GM08714 (cell line): ENCODE data around the gene ANKS1B.

ENCODE experiments used
- H3K4me3 ChIP-seq: fragments of 200-500 bp; sonication (Bioruptor generic); 2 replicates; pipeline ENCODE4 v1.5.1; 2014; ENCODE audit warnings: mild to moderate bottlenecking, low read length, inconsistent platforms
- ZNF274 ChIP-seq: IDR thresholded peaks from 2 replicates; pipeline ENCODE4 v1.6.1; 2012; ENCODE audit warnings: mild to moderate bottlenecking, low read depth, low read length

Gene ANKS1B

DNA sequence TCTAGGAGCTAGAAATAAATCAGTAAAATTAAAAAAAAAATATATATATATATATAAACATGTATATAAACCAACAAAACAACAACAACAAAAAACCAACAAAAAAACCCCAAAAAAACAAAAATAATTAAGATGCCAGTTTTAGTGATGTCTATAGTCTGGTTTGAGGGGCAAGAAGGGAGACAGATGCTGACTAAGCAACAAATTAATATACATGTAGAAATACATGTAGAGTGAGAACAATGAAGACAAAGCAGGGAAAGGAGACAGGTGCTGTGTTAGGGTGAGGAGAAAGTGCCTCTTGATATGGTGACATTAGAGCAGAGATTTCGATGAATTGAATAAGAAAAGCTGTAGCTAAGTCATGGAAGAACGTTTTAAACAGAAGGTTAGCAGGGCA is 861.8 kb downstream of the ANKS1B start:
- no peak overlapping the region for H3K4me3 ChIP-seq
- no peak for TF ChIP-seq ZNF274

DNA sequence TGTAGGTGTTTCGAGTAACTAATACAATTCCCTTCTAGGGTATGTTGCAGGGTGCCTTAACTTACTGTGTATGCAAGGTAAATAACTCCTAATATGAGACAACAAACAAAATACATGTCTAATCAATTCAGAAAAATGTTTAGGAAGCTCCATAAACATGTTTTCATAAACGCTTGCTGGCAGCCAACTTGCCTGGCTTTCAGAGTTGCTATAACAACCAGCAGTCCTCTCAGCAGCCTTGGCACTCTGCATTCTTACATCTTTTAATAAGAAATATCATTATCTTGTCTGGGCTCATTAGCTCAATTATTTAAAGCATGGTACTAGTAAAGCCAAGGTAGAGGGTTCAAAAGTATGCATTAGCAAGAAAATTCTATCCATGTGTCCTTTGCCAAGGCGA is 862.2 kb downstream of the ANKS1B start:
- no peak overlapping the region for H3K4me3 ChIP-seq
- TF ChIP-seq ZNF274, result no peak

DNA sequence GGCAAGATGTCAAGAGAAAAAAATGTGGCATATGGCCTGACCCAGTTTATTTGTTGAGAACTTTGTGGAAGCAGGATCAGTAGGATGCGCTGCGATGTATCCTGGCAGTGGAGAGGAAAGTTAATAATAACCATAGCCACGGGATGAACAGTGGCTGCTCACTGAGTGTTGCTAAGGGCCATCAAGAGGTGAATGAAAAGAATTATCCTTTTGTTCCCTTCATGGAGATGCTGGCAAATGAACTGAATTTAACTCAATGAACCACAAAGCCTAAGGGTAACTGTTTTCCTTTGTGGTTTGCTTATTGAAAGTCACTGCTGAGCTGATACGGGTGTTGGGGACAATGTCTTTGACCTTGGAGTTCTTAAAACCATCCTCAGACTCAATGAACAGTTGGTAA is 863.2 kb downstream of the ANKS1B start:
- no peak for TF ChIP-seq ZNF274
- no peak overlapping the region for H3K4me3 ChIP-seq

DNA sequence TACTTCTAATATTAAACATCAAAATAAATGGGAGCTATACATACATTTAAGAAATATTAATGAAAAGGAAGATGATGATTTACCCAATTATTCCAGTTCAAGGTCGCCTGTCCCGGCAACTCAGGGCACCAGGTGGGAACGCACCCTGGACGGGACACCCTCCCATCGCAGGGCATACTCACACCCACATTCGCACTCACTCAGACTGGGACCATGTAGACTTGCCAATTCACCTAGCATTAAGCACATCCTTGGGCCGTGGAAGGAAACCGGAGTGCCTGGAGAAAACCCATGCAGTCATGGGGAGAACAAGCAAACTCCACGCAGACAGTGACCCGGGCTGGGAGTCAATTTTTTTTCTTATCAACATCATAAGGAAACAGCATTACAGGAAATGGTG is 864.8 kb downstream of the ANKS1B start:
- H3K4me3 ChIP-seq, result no peak overlapping the region
- no peak for TF ChIP-seq ZNF274

DNA sequence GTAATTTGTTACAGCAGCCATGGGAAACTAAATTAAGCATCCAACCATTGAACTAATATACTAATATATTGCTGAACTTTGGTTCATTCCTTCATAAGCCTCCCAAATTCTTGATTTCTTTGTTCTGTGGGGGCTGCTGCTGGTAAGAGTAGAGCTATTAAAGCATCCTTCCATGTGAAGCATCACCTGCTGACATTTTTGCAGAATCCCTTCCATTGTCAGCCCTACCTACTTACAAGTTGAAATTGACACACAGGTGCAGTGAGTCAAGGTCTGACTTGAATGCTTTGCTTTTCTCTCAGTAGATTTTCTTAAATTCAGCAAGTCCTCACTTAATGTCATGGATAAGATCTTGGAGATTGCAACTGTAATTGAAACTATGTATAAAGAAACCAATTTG is 865.3 kb downstream of the ANKS1B start:
- no peak overlapping the region for H3K4me3 ChIP-seq
- no peak for TF ChIP-seq ZNF274

DNA sequence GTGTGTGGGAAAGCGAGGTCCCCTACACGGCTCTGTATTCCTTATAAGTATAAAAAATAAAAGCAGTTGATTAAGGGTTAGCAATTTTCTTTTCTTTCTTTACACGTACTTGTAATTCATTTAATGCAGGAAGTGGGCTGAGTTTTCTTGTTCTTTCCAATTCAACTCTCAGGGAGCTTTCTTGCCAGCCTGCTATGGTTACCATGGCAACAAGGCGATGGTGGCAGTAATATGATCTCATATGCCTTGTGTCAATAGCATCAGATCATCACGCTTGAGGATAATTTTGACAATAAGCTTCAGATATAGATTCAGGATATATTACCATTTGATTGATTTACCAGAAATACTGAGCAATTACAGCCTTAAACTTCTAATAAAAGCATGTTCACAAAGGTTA is 873.1 kb downstream of the ANKS1B start:
- no peak overlapping the region for H3K4me3 ChIP-seq
- TF ChIP-seq ZNF274, result no peak

DNA sequence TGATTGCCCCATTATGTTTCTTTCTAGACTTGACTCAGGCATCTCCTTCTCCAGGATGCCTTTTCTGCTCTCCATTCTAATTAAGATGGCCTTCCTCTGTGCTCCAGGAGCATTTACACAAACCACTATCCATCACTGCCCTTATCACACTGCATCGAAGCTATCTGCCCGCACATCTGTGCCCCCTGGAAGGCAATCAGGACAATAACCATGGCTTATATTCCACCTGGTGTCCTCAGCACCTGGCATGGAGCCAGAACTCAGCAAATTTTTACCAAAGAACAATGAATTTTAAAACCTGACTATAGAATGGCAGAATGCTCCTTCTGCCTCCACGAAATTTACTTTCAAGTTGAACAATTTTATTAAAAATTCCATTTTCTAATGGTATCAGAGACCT is 873.9 kb downstream of the ANKS1B start:
- TF ChIP-seq ZNF274, result no peak

DNA sequence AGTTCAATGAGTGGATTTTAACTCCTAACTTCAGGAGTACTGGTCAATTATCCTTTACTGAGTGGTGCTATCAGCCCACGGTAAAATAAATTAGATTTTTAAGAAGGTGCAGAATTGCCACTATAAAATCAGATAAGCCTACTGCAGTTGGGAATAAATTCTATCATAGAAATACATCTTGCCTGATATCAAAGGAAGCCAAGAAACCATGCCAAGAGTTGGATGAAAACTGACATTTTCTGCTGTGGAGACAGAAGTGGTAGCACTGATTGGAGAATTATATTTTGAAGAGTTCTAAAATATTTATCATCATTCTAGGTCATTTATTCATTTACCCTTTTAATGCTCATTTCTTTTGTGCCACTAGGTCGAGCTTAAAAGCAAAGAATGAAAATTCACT is 874.5 kb downstream of the ANKS1B start:
- H3K4me3 ChIP-seq, result no peak overlapping the region
- TF ChIP-seq ZNF274, result no peak

More for the DNA sequence above, 873.9 kb downstream of the ANKS1B start:
- no peak overlapping the region for H3K4me3 ChIP-seq

DNA sequence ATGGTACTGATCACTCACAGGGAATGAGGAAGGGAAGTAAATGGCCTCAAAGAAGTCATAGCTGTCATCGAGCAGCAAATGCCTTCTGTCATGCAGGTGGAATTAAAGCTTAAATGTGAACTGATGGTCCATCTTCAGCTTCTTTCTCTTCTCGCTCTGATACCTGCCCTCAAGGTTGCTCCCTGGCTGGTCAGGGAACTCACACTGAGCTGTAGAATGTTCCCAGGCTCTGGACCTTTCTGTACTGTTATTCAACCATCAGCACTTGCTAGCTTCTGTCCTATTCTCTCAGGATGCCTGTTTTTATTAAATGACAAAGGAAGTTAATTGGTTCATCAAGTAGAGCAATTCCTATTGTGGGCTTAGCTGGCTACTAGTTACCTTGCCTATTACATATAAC is 875.8 kb downstream of the ANKS1B start:
- TF ChIP-seq ZNF274, result no peak
- H3K4me3 ChIP-seq, result no peak overlapping the region

DNA sequence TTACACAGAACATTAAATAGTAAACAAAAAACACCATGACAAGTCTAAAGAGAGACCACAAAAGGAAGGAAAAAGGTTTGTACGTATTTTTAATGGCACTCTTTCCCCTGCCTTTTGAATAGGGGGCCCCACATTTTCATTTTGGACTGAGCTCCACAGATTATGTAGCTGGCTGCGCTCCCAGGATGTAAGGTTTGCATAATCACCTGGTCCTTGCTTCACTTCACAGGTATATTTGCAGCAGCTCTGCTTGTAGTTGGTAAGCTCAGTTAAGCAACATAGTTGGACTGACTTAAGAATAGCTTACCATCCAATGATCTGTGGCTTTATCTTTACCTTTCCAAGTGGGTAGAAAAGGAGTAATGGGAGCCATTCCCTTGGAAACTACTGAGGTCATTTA is 885.0 kb downstream of the ANKS1B start:
- no peak overlapping the region for H3K4me3 ChIP-seq
- TF ChIP-seq ZNF274, result no peak

DNA sequence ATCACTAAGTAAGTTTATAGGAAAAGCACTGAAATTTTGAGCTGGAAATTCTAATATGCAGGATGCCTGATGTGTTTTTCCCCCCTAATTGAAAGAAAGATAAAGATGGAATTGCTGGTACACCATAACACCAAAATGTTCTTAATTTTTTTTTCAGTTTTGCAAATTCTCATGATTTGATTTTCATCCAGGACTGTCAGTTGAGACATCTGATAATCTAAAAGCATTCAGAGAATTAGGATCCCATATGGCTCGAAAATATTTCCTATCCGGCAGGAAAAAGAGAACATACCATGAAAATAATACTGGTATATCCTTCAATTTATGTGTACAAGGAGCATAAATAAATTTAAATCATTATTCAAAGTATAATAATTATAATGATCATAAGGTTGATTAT is 887.6 kb downstream of the ANKS1B start:
- H3K4me3 ChIP-seq, result no peak overlapping the region
- TF ChIP-seq ZNF274, result no peak

DNA sequence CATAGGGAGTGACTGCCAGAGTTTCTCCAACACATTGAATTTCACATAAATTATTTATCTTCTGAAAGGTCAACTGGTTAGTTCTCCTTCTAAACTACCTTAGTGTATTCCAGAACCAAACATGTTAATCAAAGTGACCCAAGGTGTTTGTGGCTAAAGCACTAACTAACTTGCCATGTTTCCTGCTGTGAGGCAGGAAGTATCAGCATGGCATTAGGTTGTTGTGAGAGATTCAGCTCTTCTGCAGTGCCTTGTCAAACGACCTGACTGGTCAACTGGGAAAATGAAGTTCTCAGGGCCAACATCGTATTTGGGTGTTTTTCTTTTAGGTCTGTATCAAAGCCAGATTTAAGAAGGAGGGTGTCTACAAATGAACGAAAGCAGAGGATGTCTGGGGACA is 891.6 kb downstream of the ANKS1B start:
- TF ChIP-seq ZNF274, result no peak
- no peak overlapping the region for H3K4me3 ChIP-seq

DNA sequence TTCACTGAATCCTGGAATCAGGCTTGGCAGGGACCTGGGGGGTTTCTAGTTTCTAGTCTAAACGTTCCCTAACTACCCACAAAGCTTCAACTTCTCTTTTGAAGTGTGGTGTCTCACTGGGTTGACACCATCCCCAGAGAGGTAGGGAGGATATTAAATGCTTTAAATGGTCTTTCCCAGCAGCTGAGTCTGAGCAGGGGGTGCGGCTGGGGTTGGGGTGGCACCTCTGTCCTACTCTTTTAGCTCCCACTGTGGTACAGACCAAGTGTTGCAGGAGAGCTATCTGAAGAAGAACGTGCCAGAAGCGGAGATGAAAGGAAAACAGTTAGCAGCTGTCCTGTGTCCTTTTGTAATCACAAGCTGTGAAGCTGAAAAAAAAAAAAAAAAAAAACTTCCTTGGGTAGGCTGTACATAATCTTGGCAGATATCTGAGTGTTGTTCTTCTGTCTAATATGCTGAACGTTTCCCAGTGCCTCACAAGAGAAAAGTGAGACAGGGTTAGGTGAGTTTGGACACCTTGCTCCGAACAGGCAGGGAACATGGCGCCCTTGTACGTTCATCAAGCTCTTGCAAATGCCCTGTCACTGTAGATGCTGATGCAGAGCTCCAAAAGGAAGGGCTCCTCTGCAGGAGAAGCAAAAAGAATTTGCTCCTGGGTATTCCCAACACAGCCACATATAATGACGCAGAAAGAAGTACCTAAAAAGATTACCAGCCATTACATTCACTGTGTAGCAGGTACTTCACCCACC is 892.5 kb downstream of the ANKS1B start:
- no peak for TF ChIP-seq ZNF274

DNA sequence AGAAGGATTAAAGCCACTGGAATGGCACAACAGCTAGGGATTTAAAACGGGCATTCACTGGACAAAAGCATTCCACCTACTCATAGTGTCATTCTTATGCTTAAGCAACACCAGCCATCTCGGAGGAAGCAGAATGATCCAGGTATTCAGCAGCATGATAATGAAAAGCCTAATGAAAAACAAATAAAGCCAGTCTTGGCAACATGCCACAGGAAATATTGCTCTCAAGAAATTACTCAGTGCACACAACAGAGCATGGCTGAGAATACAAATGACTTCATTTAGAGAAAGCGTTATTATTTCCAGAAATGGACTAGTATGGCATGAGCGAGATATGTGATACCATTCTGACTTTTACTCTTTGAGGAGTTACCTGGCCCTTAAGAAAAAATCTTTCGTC is 897.5 kb downstream of the ANKS1B start:
- TF ChIP-seq ZNF274, result no peak
- no peak overlapping the region for H3K4me3 ChIP-seq

More for the DNA sequence above, 892.5 kb downstream of the ANKS1B start:
- H3K4me3 ChIP-seq, result no peak overlapping the region

DNA sequence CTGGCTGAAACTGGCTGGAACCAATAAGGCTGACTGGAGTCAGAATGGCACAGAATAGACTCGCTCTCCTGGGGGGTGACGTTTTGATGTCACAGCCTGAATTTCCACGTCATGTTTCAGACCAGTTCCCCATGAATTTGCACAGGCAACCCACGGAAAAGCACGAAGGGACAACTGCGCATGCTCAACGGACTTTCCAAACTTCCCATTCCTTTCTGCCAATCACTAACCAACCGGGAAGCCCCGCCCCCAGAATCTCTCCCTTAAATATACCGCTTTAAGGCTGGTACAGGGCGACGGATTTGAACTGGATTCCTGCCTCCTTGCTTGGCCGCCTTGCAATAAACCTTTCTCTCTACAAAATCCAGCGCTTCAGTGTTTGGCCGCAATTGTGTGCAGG is 904.9 kb downstream of the ANKS1B start:
- H3K4me3 ChIP-seq, result no peak overlapping the region
- TF ChIP-seq ZNF274, result no peak

DNA sequence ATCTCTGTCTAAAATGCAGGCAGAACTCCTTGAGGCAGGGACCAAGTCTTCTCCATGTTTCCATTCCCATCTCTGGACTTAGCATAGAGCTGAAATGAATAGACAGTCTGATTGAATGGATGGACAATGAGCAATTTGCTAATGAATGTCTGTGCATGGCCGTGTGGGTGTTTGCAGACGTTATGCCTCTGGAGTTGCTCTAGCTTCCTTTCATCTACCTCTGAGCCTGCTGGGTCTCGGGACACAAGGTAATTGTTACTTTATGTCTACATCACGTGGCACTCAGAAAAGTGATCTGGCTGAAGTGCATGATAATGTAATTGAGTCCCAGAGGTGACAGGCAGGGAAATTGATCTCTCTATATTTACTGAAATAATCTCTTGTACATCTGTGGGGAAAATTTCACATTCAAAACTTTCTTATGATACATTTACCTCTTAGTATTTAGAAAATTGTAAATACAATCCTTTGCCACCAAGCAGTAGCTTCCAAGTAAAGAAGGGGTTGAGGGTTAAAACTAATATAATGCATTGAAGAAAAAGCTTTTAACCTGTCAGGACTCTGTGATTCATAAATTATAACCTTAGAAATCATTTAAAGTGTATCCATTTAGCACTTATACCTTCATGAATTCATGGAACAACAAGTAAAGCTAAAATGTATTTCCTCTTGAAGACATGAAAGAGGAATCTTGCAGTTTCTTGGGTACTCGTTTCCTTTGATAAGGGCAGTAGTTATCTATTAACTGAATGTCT is 915.6 kb downstream of the ANKS1B start:
- H3K4me3 ChIP-seq, result no peak overlapping the region
- TF ChIP-seq ZNF274, result no peak
